Neural cell (in vitro differentiated cells): ENCODE results near the gene APP. TPM values are rescaled to one million over a fixed set of nuclear protein-coding genes. Genes with fewer than 3 reads are reported as not detected.

Source experiments
- H2AFZ ChIP-seq: fragments of 200-600, 300-800 bp; sonication (generic), shearing (Covaris generic); 2 replicates; pipeline ENCODE4 v1.6.0; 2014; ENCODE audit warnings: low read depth, mild to moderate bottlenecking, antibody characterized with exemption, low read length, moderate library complexity
- H3F3A ChIP-seq: fragments of 200-600 bp; shearing (Covaris generic); 2 replicates; pipeline ENCODE4 v1.6.1; 2016; ENCODE audit warnings: mild to moderate bottlenecking, moderate library complexity, mixed read lengths, antibody characterized with exemption, low read length; ENCODE audit not compliant: insufficient read depth, poor library complexity, severe bottlenecking
- H3K27ac ChIP-seq: fragments of 200-600, 300-800 bp; sonication (generic), shearing (Covaris generic); 2 replicates; pipeline ENCODE4 v1.5.1; 2014; ENCODE audit warnings: mild to moderate bottlenecking, low read length, moderate library complexity
- H3K27me3 ChIP-seq: fragments of 300-800, 200-600 bp; sonication (generic), shearing (Covaris generic); 2 replicates; pipeline ENCODE4 v1.6.0; 2014; ENCODE audit warnings: mild to moderate bottlenecking, low read depth, low read length, moderate library complexity; ENCODE audit not compliant: insufficient read depth
- H3K36me3 ChIP-seq: fragments of 300-800, 200-600 bp; sonication (generic), shearing (Covaris generic); 2 replicates; pipeline ENCODE4 v1.5.1; 2014; ENCODE audit warnings: mild to moderate bottlenecking, antibody characterized with exemption, low read length, moderate library complexity; ENCODE audit not compliant: insufficient read depth
- H3K4me2 ChIP-seq: fragments of 300-800, 200-600 bp; sonication (generic), shearing (Covaris generic); 2 replicates; pipeline ENCODE4 v1.6.0; 2014; ENCODE audit warnings: mild to moderate bottlenecking, low read length
- H3K4me3 ChIP-seq: fragments of 300-800, 200-600 bp; sonication (generic), shearing (Covaris generic); 2 replicates; pipeline ENCODE4 v1.5.1; 2014; ENCODE audit warnings: mild to moderate bottlenecking, low read length, moderate library complexity
- H3K79me2 ChIP-seq: fragments of 200-600 bp; shearing (Covaris generic); replicated peaks from 2 replicates; pipeline ENCODE4 v1.6.0; 2014; ENCODE audit warnings: mild to moderate bottlenecking, low read length, moderate library complexity; ENCODE audit not compliant: insufficient read depth
- H3K9ac ChIP-seq: fragments of 300-800, 200-600 bp; sonication (generic), shearing (Covaris generic); 2 replicates; pipeline ENCODE4 v1.6.1; 2016; ENCODE audit warnings: mild to moderate bottlenecking, low read length, mixed read lengths
- H3K9me2 ChIP-seq: fragments of 200-600 bp; shearing (Covaris generic); 2 replicates; pipeline ENCODE4 v1.6.1; 2016; ENCODE audit warnings: mild to moderate bottlenecking, low read length, mixed read lengths; ENCODE audit not compliant: insufficient read depth
- H3K9me3 ChIP-seq: fragments of 200-600, 300-800 bp; sonication (generic), shearing (Covaris generic); 2 replicates; pipeline ENCODE4 v1.6.1; 2016; ENCODE audit warnings: mild to moderate bottlenecking, mixed run types, low read length, moderate library complexity, mixed read lengths
- H4K20me1 ChIP-seq: fragments of 200-600 bp; shearing (Covaris generic); 2 replicates; pipeline ENCODE4 v1.6.1; 2016; ENCODE audit warnings: mild to moderate bottlenecking, mixed run types; ENCODE audit not compliant: insufficient read depth
- CTCF ChIP-seq: fragments of 450-650 bp; IDR thresholded peaks from 2 replicates; pipeline ENCODE4 v1.5.1; 2014; ENCODE audit warnings: antibody characterized with exemption, mild to moderate bottlenecking, moderate library complexity; ENCODE audit not compliant: poor library complexity, severe bottlenecking
- EP300 ChIP-seq: fragments of 450-650 bp; conservative IDR thresholded peaks from 2 replicates; pipeline ENCODE4 v1.6.1; 2014; ENCODE audit warnings: antibody characterized with exemption, mild to moderate bottlenecking, moderate library complexity; ENCODE audit not compliant: poor library complexity, severe bottlenecking
- EZH2 ChIP-seq: fragments of 200-600, 300-800 bp; shearing (Covaris generic), sonication (generic); IDR thresholded peaks from 2 replicates; pipeline ENCODE4 v1.6.1; 2014; ENCODE audit warnings: antibody characterized with exemption, low read length, borderline replicate concordance, mild to moderate bottlenecking; ENCODE audit not compliant: insufficient read depth, poor library complexity, severe bottlenecking
- MXI1 ChIP-seq: fragments of 450-650 bp; conservative IDR thresholded peaks from 2 replicates; pipeline ENCODE4 v1.6.1; 2014; ENCODE audit warnings: antibody characterized with exemption, mild to moderate bottlenecking; ENCODE audit not compliant: poor library complexity, severe bottlenecking
- POLR2AphosphoS5 ChIP-seq: IDR thresholded peaks from 2 replicates; pipeline ENCODE4 v1.6.1; 2012
- RAD21 ChIP-seq: fragments of 450-650 bp; conservative IDR thresholded peaks from 2 replicates; pipeline ENCODE4 v1.6.1; 2014; ENCODE audit warnings: antibody characterized with exemption, mild to moderate bottlenecking, moderate library complexity
- REST ChIP-seq: IDR thresholded peaks from 2 replicates; pipeline ENCODE4 v1.6.1; 2012; ENCODE audit warnings: borderline replicate concordance
- SMC3 ChIP-seq: fragments of 450-650 bp; conservative IDR thresholded peaks from 2 replicates; pipeline ENCODE4 v1.6.1; 2014; ENCODE audit warnings: antibody characterized with exemption, mild to moderate bottlenecking, moderate library complexity; ENCODE audit not compliant: poor library complexity
- TAF1 ChIP-seq: IDR thresholded peaks from 2 replicates; pipeline ENCODE4 v1.6.1; 2012; ENCODE audit warnings: low read depth
- polyA plus RNA-seq: library from polyadenylated mRNA; depleted of rRNA; stranded (reverse); fragments of >200 nt; gene quantifications from 2 replicates; pipeline ENCODE4 v1.2.3, GENCODE V29; 2014

Gene APP
- polyA plus RNA-seq, 1 donor from 2014 or later, result 470 TPM

GRCh38 chr21:25895565-25896205 lies 274.9 kb downstream of the APP start:
- H3K4me2 ChIP-seq, result no peak overlapping the region
- no peaks in the 10 kb centered on the region for H3K9me2 ChIP-seq
- no peaks in the 10 kb centered on the region for H4K20me1 ChIP-seq
- no peak overlapping the region for H3K4me3 ChIP-seq
- H3K79me2 ChIP-seq, result no peaks in the 10 kb centered on the region
- no peak overlapping the region for H3K27ac ChIP-seq
- TF ChIP-seq MXI1 (no peak), POLR2AphosphoS5 (no peak), EZH2 (no peak), CTCF (no peak), RAD21 (no peak), EP300 (no peak), TAF1 (no peak), REST (no peak), SMC3 (no peak)
- H3F3A ChIP-seq, result no peaks in the 10 kb centered on the region
- H3K9me3 ChIP-seq, result peaks cover 4% of the 10 kb centered on the region
- no peaks in the 10 kb centered on the region for H3K27me3 ChIP-seq
- peaks cover 16% of the 10 kb centered on the region for H3K36me3 ChIP-seq
- no peak overlapping the region for H3K9ac ChIP-seq
- H2AFZ ChIP-seq, result no peak overlapping the region

- Histone ChIP-seq H3K9ac (no peak overlapping the region), H3K9me3 (peaks cover 4% of the 10 kb centered on the region), H3F3A (no peaks in the 10 kb centered on the region), H3K4me2 (no peak overlapping the region), H2AFZ (no peak overlapping the region), H3K9me2 (no peaks in the 10 kb centered on the region), H4K20me1 (no peaks in the 10 kb centered on the region), H3K36me3 (peaks cover 16% of the 10 kb centered on the region), H3K79me2 (no peaks in the 10 kb centered on the region), H3K27ac (no peak overlapping the region), H3K4me3 (no peak overlapping the region), H3K27me3 (no peaks in the 10 kb centered on the region)
- no peak for TF ChIP-seq EP300
- no peak for TF ChIP-seq POLR2AphosphoS5
- TF ChIP-seq REST, result no peak
- TF ChIP-seq CTCF, result no peak
- TF ChIP-seq SMC3, result no peak
- no peak for TF ChIP-seq RAD21
- TF ChIP-seq MXI1, result no peak
- TF ChIP-seq TAF1, result no peak
These were observed 277.4 kb downstream of the APP start for GRCh38 chr21:25893191-25893590.
